Neuronal stem cell (in vitro differentiated cells): ENCODE measurements around the gene CDK13. TPM values are rescaled to one million over a fixed set of nuclear protein-coding genes. Genes with fewer than 3 reads are reported as not detected.

ENCODE experiments used
- DNase-seq: peaks from one replicate; pipeline ENCODE4 v3.0.0-alpha.2; 2013; ENCODE audit warnings: low spot score
- H2AFZ ChIP-seq: one replicate; pipeline ENCODE4 v1.6.1; 2013; ENCODE audit warnings: mild to moderate bottlenecking, low read length, inconsistent platforms
- H2AK5ac ChIP-seq: 2 replicates; pipeline ENCODE4 v1.6.1; 2013; ENCODE audit warnings: low read depth, mild to moderate bottlenecking, inconsistent platforms, low read length, moderate library complexity, mixed read lengths
- H2BK120ac ChIP-seq: 2 replicates; pipeline ENCODE4 v1.6.1; 2013; ENCODE audit warnings: low read depth, mild to moderate bottlenecking, inconsistent platforms, low read length, moderate library complexity, mixed read lengths
- H2BK12ac ChIP-seq: one replicate; pipeline ENCODE4 v1.6.1; 2013; ENCODE audit warnings: low read length, inconsistent platforms
- H2BK15ac ChIP-seq: 2 replicates; pipeline ENCODE4 v1.6.1; 2013; ENCODE audit warnings: mild to moderate bottlenecking, low read length, inconsistent platforms, mixed read lengths
- H2BK5ac ChIP-seq: one replicate; pipeline ENCODE4 v1.6.1; 2013; ENCODE audit warnings: inconsistent platforms, mild to moderate bottlenecking, low read length, moderate library complexity
- H3K14ac ChIP-seq: one replicate; pipeline ENCODE4 v1.6.1; 2013; ENCODE audit warnings: low read length, inconsistent platforms
- H3K18ac ChIP-seq: 2 replicates; pipeline ENCODE4 v1.6.1; 2013; ENCODE audit warnings: low read length, inconsistent platforms
- H3K23ac ChIP-seq: 2 replicates; pipeline ENCODE4 v1.6.1; 2013; ENCODE audit warnings: low read depth, mild to moderate bottlenecking, mixed read lengths, low read length, inconsistent platforms; ENCODE audit not compliant: poor library complexity
- H3K27ac ChIP-seq: replicated peaks from 3 replicates; pipeline ENCODE4 v1.5.1; 2013; ENCODE audit warnings: low read length, inconsistent platforms
- H3K27me3 ChIP-seq, 3 experiments: 2 replicates each; pipeline ENCODE4 v1.6.1; 2013; ENCODE audit warnings: low read length in 3 of 3, mild to moderate bottlenecking in 2 of 3, inconsistent platforms in 1 of 3, low read depth in 1 of 3, mixed read lengths in 1 of 3, moderate library complexity in 1 of 3; ENCODE audit not compliant: control insufficient read depth in 3 of 3, insufficient read depth in 3 of 3
- H3K36me3 ChIP-seq, 2 donors: replicated peaks in 1 of 2; 2 replicates each; pipeline ENCODE4 v1.6.1; 2013; ENCODE audit warnings: low read length in 2 of 2; ENCODE audit not compliant: control insufficient read depth in 2 of 2, insufficient read depth in 2 of 2
- H3K4ac ChIP-seq: 2 replicates; pipeline ENCODE4 v1.6.1; 2013; ENCODE audit warnings: inconsistent platforms, mild to moderate bottlenecking, low read length, moderate library complexity
- H3K4me1 ChIP-seq, 2 donors: 1 replicate in 1 of 2; 2 replicates in 1 of 2; pipeline ENCODE4 v1.6.1; 2013; ENCODE audit warnings: low read length in 2 of 2, low read depth in 1 of 2; ENCODE audit not compliant: control insufficient read depth in 2 of 2, insufficient read depth in 1 of 2
- H3K4me2 ChIP-seq: one replicate; pipeline ENCODE4 v1.6.1; 2013; ENCODE audit warnings: mild to moderate bottlenecking, low read length, inconsistent platforms; ENCODE audit not compliant: insufficient read depth, poor library complexity, severe bottlenecking
- H3K4me3 ChIP-seq, 2 donors: 2 replicates each; pipeline ENCODE4 v1.5.1; 2013; ENCODE audit warnings: low read length in 2 of 2, mild to moderate bottlenecking in 2 of 2, inconsistent platforms in 1 of 2, moderate library complexity in 1 of 2
- H3K79me1 ChIP-seq: one replicate; pipeline ENCODE4 v1.6.1; 2013; ENCODE audit warnings: low read depth, mild to moderate bottlenecking, inconsistent platforms, low read length, moderate library complexity
- H3K9ac ChIP-seq: one replicate; pipeline ENCODE4 v1.6.1; 2013; ENCODE audit warnings: mild to moderate bottlenecking, low read depth, low read length, inconsistent platforms; ENCODE audit not compliant: poor library complexity
- H3K9me3 ChIP-seq, 2 donors: replicated peaks in 1 of 2; 2 replicates each; pipeline versions ENCODE3 to v1.6.1; 2013; ENCODE audit warnings: low read length in 2 of 2, mild to moderate bottlenecking in 2 of 2, inconsistent platforms in 1 of 2, low read depth in 1 of 2, mixed read lengths in 1 of 2, moderate library complexity in 1 of 2; ENCODE audit not compliant: control insufficient read depth in 2 of 2, insufficient read depth in 1 of 2
- H4K8ac ChIP-seq: one replicate; pipeline ENCODE4 v1.6.1; 2013; ENCODE audit warnings: low read depth, mild to moderate bottlenecking, inconsistent platforms, low read length, moderate library complexity
- H4K91ac ChIP-seq: one replicate; pipeline ENCODE4 v1.6.1; 2013; ENCODE audit warnings: low read length, low read depth, mild to moderate bottlenecking, inconsistent platforms; ENCODE audit not compliant: poor library complexity
- WGBS, 2 donors: extraction: QIAGEN DNeasy Blood & Tissue Kit; methylation state at CpG; one replicate each; pipeline ENCODE4 v1.1.7; 2013; ENCODE audit warnings: missing lambda C conversion rate in 2 of 2, mixed read lengths in 1 of 2; ENCODE audit not compliant: insufficient read length in 2 of 2, insufficient replicate concordance in 1 of 2; ENCODE audit errors: extremely low coverage in 2 of 2; 5-methylcytosine and 5-hydroxymethylcytosine counted together
- polyA plus RNA-seq, 2 experiments: library from polyadenylated mRNA; stranded (reverse); fragments of 200-250 nt; gene quantifications; one replicate each; pipeline ENCODE4 v1.2.3, GENCODE V29; 2013

Gene CDK13
- 25.0 TPM for polyA plus RNA-seq (2013, experiment 1 of 2)
- 23.9 TPM for polyA plus RNA-seq (2013, experiment 2 of 2)

DNA sequence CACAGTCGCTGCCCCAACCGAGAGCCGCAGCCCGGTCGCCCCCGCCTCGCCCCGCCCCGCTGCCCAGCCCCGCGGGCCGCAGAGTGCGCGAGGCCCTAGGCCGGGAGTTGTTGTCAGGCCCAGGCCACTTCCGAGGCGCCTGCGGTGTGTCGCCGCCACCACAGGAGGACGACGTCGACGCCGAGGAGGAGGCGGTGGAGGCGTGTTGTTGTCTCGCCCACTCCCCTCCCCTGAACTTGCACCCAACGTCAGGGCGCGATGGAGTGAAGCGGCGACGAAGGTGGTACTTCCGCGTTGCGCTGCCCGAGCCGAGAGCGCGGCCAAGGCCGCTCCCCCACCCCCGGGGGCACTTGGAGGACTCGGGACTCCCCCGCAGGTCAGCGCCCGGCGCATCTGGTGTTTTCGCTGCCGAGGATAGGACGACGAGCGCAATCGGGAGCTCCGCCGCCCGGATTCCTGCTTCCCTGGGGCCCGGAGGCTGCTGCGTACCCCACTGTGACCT, at the start of gene CDK13:
TSS of gene CDK13 (plus strand) at position 286 of the 502 bp plus-strand sequence. CDS start 386 bp downstream, outside the sequence.
- Histone ChIP-seq H4K91ac (peak within 1 kb of the TSS; percentile 92), H3K4ac (peak within 1 kb of the TSS; percentile 84), H3K27me3 (no peaks in the 10 kb centered on the region), H2BK120ac (peak within 1 kb of the TSS; percentile 57), H2BK5ac (peak within 1 kb of the TSS; percentile 97), H4K8ac (peak within 1 kb of the TSS; percentile 89), H3K4me3 (peak within 1 kb of the TSS; percentile 80 to 100), H3K36me3 (peaks cover 0 to 20% of the 10 kb centered on the region in 2 donors), H3K27ac (peak within 1 kb of the TSS; percentile 98), H3K9ac (peak within 1 kb of the TSS; percentile 99), H3K23ac (peak within 1 kb of the TSS; percentile 99), H2AFZ (peak within 1 kb of the TSS; percentile 94), H3K9me3 (peaks cover 0 to 16% of the 10 kb centered on the region in 2 donors), H2AK5ac (peak within 1 kb of the TSS; percentile 96), H3K79me1 (peaks cover 13% of the 10 kb centered on the region), H2BK15ac (peak within 1 kb of the TSS; percentile 75), H3K14ac (peak within 1 kb of the TSS; percentile 97), H3K4me1 (peaks cover 0 to 6% of the 10 kb centered on the region in 2 donors), H3K4me2 (peak within 1 kb of the TSS; percentile 66), H3K18ac (peak within 1 kb of the TSS; percentile 99), H2BK12ac (peak within 1 kb of the TSS; percentile 92)
- peak; percentile 80 for DNase-seq
- no CpG with 5 or more reads among the region's 59 CpGs for WGBS, 2 donors

DNA sequence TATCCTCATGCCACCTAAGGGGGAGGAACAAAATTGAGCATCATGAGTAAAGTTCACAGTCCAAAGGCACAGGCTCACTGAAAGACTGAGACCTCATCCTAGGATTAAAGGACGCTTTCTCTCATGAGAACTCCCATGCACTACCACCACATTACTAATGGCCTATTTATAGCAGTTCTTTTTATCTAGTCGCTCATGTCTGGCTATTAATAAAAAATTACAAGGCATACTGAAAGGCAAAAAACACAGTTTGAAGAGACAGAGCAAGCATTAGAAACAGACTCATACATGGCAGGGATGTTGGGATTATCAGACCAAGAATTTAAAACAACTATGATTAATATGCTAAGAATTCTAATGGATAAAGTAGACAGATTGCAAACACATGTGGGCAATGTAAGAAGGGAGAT, 46.0 kb upstream of the CDK13 start:
- no peak for DNase-seq
- no peak overlapping the region for H3K9ac ChIP-seq
- no peak overlapping the region for H3K18ac ChIP-seq

DNA sequence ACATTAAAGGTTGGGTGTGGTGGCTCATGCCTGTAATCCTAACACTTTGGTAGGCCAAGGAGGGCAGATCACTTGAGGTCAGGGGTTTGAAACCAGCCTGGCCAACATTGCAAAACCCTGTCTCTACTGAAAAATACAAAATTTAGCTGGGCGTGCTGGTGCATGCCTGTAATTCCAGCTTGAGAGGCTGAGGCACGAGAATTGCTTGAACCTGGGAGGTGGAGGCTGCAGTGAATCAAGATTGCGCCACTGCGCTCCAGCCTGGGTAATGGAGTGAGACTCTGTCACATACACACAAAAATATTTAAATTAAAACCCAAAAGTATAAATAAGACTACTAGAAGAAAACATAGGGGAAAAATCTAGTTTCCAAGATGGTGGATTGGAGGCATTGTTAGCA, 41.9 kb upstream of the CDK13 start:
- Histone ChIP-seq H3K4me1 (no peaks in the 10 kb centered on the region), H3K27me3 (no peaks in the 10 kb centered on the region)
- no CpG with 5 or more reads among the region's 4 CpGs for WGBS, 2 donors

More for the DNA sequence above, 46.0 kb upstream of the CDK13 start:
- H3K4me1 ChIP-seq, result no peaks in the 10 kb centered on the region
- H2BK12ac ChIP-seq, result no peak overlapping the region
- no peak overlapping the region for H4K91ac ChIP-seq
- H4K8ac ChIP-seq, result no peak overlapping the region
- H2AK5ac ChIP-seq, result no peak overlapping the region
- H3K4me3 ChIP-seq, result no peak overlapping the region
- no peaks in the 10 kb centered on the region for H3K27me3 ChIP-seq
- no peak overlapping the region for H2BK5ac ChIP-seq
- no peak overlapping the region for H3K27ac ChIP-seq
- H3K4me2 ChIP-seq, result no peak overlapping the region
- WGBS, 2 donors, result no CpG with 5 or more reads among the region's 2 CpGs
- H3K36me3 ChIP-seq, result no peaks in the 10 kb centered on the region
- no peak overlapping the region for H2AFZ ChIP-seq
- no peak overlapping the region for H2BK15ac ChIP-seq
- peaks cover 0 to 2% of the 10 kb centered on the region in 2 donors for H3K9me3 ChIP-seq
- H2BK120ac ChIP-seq, result no peak overlapping the region
- H3K4ac ChIP-seq, result no peak overlapping the region
- H3K79me1 ChIP-seq, result no peaks in the 10 kb centered on the region
- H3K23ac ChIP-seq, result no peak overlapping the region
- H3K14ac ChIP-seq, result no peak overlapping the region

DNA sequence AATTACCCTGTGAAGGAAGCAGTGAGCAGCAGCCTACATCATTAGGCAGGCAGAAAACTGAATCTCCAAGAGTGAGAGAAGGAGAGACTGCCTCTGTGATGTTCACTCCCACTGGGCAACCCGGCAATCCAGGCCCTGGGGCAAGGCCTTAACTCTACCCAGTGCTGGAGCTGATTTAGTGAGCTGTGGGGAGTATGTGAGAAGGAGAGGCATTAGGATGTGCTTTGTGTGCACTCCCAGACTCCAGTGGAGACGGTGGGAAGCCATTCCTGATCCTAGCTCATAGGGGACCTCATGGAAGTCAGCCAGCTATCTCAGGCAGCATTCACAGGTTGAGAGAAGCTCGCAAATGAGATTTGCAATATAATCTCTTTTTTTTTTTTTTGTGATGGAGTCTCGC, 41.1 kb upstream of the CDK13 start:
- no peak overlapping the region for H3K4ac ChIP-seq
- H2BK5ac ChIP-seq, result no peak overlapping the region
- H3K27me3 ChIP-seq, result no peaks in the 10 kb centered on the region
- H3K9me3 ChIP-seq, result no peaks in the 10 kb centered on the region
- no CpG with 5 or more reads among the region's 4 CpGs for WGBS, 2 donors
- H2AFZ ChIP-seq, result no peak overlapping the region
- H3K4me1 ChIP-seq, result no peaks in the 10 kb centered on the region
- H2AK5ac ChIP-seq, result no peak overlapping the region
- no peaks in the 10 kb centered on the region for H3K36me3 ChIP-seq
- no peak overlapping the region for H4K91ac ChIP-seq
- H2BK120ac ChIP-seq, result no peak overlapping the region
- no peak overlapping the region for H2BK12ac ChIP-seq
- no peak for DNase-seq
- H3K23ac ChIP-seq, result no peak overlapping the region
- no peak overlapping the region for H3K4me2 ChIP-seq
- H3K4me3 ChIP-seq, result no peak overlapping the region
- H4K8ac ChIP-seq, result no peak overlapping the region
- H3K9ac ChIP-seq, result no peak overlapping the region
- no peak overlapping the region for H3K14ac ChIP-seq
- no peak overlapping the region for H2BK15ac ChIP-seq
- H3K27ac ChIP-seq, result no peak overlapping the region
- no peak overlapping the region for H3K18ac ChIP-seq
- H3K79me1 ChIP-seq, result no peaks in the 10 kb centered on the region

More for the DNA sequence above, 41.9 kb upstream of the CDK13 start:
- Histone ChIP-seq H2AFZ (no peak overlapping the region), H3K4me3 (no peak overlapping the region), H3K4me2 (no peak overlapping the region), H3K9me3 (no peaks in the 10 kb centered on the region), H2BK12ac (no peak overlapping the region), H3K36me3 (no peaks in the 10 kb centered on the region), H3K4ac (no peak overlapping the region), H3K9ac (no peak overlapping the region), H2AK5ac (no peak overlapping the region), H2BK5ac (no peak overlapping the region), H3K27ac (no peak overlapping the region), H2BK120ac (no peak overlapping the region), H3K18ac (no peak overlapping the region), H3K23ac (no peak overlapping the region), H3K79me1 (no peaks in the 10 kb centered on the region), H4K91ac (no peak overlapping the region), H2BK15ac (no peak overlapping the region), H3K14ac (no peak overlapping the region), H4K8ac (no peak overlapping the region)
- DNase-seq, result no peak
